Peyer's patch (tissue), 4 donors: ENCODE data around the gene KRTAP29-1. TPM values are rescaled to one million over a fixed set of nuclear protein-coding genes. Genes with fewer than 3 reads are reported as not detected.
"Not testable (repeated sequence)": the region's sequence is repeated elsewhere in the genome, so short reads cannot be mapped to it uniquely, and the experiment has no call there.

Experiments used
- DNase-seq, 3 donors: peaks; one replicate each; pipeline ENCODE4 v3.0.0-alpha.2; 2017 to 2019
- H3K27ac ChIP-seq, 4 donors: fragments of 200-600 bp; sonication (generic); one replicate each; pipeline ENCODE4 v1.5.1; 2016 to 2019
- H3K27me3 ChIP-seq, 2 donors: fragments of 200-600 bp; sonication (generic); one replicate each; pipeline ENCODE4 v1.5.1; 2019
- H3K36me3 ChIP-seq, 3 donors: fragments of 200-600 bp; sonication (generic); one replicate each; pipeline ENCODE4 v1.5.1; 2016 to 2019
- H3K4me1 ChIP-seq, 4 donors: fragments of 200-600 bp; sonication (generic); one replicate each; pipeline ENCODE4 v1.5.1; 2016 to 2019
- H3K4me3 ChIP-seq, 4 donors: fragments of 200-600 bp; sonication (generic); 1 replicate in 3 of 4; 2 replicates in 1 of 4; pipeline ENCODE4 v1.5.1; 2016 to 2019; ENCODE audit warnings: mild to moderate bottlenecking in 1 of 4
- H3K9me3 ChIP-seq, 4 donors: fragments of 200-600 bp; sonication (generic); one replicate each; pipeline ENCODE4 v1.5.1; 2016 to 2019; ENCODE audit warnings: mild to moderate bottlenecking in 1 of 4
- POLR2A ChIP-seq, 2 donors: fragments of 450-650 bp; IDR thresholded peaks; one replicate each; pipeline ENCODE4 v1.5.1; 2017; ENCODE audit warnings: antibody characterized with exemption in 2 of 2, mild to moderate bottlenecking in 2 of 2, moderate library complexity in 2 of 2
- total RNA-seq, 4 donors: library from RNA; depleted of rRNA; stranded (reverse); fragments of >200 nt; gene quantifications; one replicate each; pipeline ENCODE4 v1.1.0, GENCODE V29; 2016
- TF ChIP-seq, protein P1 (sequence below), 6 experiments: fragments of 450-650 bp in 4 of 6; fragments of 200-600 bp in 2 of 6; sonication (generic) in 1 of 6; IDR thresholded peaks; one replicate each; pipeline ENCODE4 v1.5.1; 2017 to 2019; ENCODE audit warnings: antibody characterized with exemption in 6 of 6, mild to moderate bottlenecking in 3 of 6, moderate library complexity in 1 of 6

KRTAP29-1 gene, protein sequence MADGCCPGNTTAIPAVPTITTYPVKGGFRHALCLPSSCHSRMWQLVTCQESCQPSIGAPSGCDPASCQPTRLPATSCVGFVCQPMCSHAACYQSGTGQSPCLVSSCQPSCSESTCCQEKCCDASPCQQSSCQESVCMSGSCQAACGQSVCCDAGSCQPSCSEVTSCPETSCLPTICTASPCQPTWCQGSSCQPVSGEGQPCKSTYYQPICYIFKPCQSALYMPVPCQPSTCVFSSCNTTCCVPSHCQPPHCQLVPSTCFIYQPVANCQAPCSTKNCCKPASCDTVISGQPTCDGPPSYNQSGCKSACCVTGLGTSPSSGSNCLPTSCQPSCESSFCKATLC
- not detected for total RNA-seq

DNA sequence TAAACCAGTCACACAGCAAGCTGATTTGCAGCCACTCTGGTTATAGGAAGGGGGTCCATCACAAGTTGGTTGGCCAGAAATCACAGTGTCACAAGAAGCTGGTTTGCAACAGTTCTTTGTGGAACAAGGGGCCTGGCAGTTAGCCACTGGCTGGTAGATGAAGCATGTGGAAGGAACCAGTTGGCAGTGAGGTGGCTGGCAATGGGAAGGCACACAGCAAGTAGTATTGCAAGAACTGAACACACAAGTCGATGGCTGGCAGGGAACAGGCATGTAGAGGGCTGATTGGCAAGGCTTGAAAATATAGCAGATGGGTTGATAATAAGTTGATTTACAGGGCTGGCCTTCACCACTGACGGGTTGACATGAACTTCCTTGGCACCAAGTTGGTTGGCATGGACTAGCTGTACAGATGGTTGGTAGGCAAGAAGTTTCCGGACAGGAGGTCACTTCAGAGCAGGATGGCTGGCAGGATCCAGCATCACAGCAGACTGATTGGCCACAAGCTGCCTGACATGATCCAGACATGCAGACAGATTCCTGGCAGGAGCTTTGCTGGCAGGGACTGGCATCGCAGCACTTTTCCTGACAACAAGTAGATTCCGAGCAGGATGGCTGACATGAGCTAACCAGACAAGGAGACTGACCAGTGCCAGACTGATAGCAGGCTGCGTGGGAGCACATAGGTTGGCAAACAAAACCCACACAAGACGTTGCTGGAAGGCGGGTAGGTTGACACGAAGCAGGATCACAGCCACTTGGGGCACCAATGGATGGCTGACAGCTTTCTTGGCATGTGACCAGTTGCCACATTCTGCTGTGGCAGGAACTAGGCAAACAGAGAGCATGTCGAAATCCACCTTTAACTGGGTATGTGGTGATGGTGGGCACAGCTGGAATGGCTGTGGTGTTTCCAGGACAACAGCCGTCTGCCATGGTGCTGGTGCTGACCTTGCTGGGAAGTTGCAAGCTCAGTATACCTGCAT lies at the start of gene KRTAP29-1:
Gene KRTAP29-1 (minus strand): TSS at position 936 of the 986 bp plus-strand sequence. CDS start 0 bp downstream, at position 936.
- Histone ChIP-seq H3K36me3 (no peaks in the 10 kb centered on the region), H3K4me3 (no peak within 1 kb of the TSS), H3K27ac (no peak within 1 kb of the TSS), H3K27me3 (no peaks in the 10 kb centered on the region), H3K4me1 (no peaks in the 10 kb centered on the region), H3K9me3 (no peaks in the 10 kb centered on the region)
- DNase-seq: no peak
- TF ChIP-seq POLR2A (IDR thresholded peaks at IDR 0.05): no peak
- TF ChIP-seq, protein P1, sequence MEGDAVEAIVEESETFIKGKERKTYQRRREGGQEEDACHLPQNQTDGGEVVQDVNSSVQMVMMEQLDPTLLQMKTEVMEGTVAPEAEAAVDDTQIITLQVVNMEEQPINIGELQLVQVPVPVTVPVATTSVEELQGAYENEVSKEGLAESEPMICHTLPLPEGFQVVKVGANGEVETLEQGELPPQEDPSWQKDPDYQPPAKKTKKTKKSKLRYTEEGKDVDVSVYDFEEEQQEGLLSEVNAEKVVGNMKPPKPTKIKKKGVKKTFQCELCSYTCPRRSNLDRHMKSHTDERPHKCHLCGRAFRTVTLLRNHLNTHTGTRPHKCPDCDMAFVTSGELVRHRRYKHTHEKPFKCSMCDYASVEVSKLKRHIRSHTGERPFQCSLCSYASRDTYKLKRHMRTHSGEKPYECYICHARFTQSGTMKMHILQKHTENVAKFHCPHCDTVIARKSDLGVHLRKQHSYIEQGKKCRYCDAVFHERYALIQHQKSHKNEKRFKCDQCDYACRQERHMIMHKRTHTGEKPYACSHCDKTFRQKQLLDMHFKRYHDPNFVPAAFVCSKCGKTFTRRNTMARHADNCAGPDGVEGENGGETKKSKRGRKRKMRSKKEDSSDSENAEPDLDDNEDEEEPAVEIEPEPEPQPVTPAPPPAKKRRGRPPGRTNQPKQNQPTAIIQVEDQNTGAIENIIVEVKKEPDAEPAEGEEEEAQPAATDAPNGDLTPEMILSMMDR (IDR thresholded peaks at IDR 0.05): no peak

GRCh38 chr17:41351177-41351576 lies 48.5 kb upstream of the KRTAP29-1 start:
- no peaks in the 10 kb centered on the region for H3K36me3 ChIP-seq
- no peak overlapping the region for H3K27ac ChIP-seq
- no peak for TF ChIP-seq POLR2A (IDR thresholded peaks at IDR 0.05)
- TF ChIP-seq, protein P1 (IDR thresholded peaks at IDR 0.05): no peak
- H3K9me3 ChIP-seq: no peaks in the 10 kb centered on the region
- H3K4me3 ChIP-seq: no peak overlapping the region
- H3K4me1 ChIP-seq: no peaks in the 10 kb centered on the region
- H3K27me3 ChIP-seq: no peaks in the 10 kb centered on the region
- no peak for DNase-seq

- not testable (repeated sequence) for H3K27me3 ChIP-seq, DNase-seq, H3K36me3 ChIP-seq, H3K9me3 ChIP-seq, H3K27ac ChIP-seq, H3K4me1 ChIP-seq, H3K4me3 ChIP-seq
Observed at GRCh38 chr17:41350381-41350878, 47.8 kb upstream of the KRTAP29-1 start, which contains the start of gene KRT33A. KRT33A (minus strand) TSS chr17:41350828; CDS start chr17:41350767, 61 bp downstream.

- H3K27ac ChIP-seq: no peak overlapping the region
- DNase-seq: no peak
- no peaks in the 10 kb centered on the region for H3K4me1 ChIP-seq
- H3K4me3 ChIP-seq: no peak overlapping the region
- no peaks in the 10 kb centered on the region for H3K36me3 ChIP-seq
- TF ChIP-seq, protein P1 (IDR thresholded peaks at IDR 0.05): no peak
- no peak for TF ChIP-seq POLR2A (IDR thresholded peaks at IDR 0.05)
- no peaks in the 10 kb centered on the region for H3K9me3 ChIP-seq
- no peaks in the 10 kb centered on the region for H3K27me3 ChIP-seq
Observed at GRCh38 chr17:41347869-41348760, 45.5 kb upstream of the KRTAP29-1 start.

GRCh38 chr17:41346421-41346820 lies 43.8 kb upstream of the KRTAP29-1 start:
- not testable (repeated sequence) for DNase-seq, H3K27ac ChIP-seq, H3K4me1 ChIP-seq, H3K36me3 ChIP-seq, H3K9me3 ChIP-seq, H3K27me3 ChIP-seq, H3K4me3 ChIP-seq

GRCh38 chr17:41345992-41346391 lies 43.3 kb upstream of the KRTAP29-1 start:
- Histone ChIP-seq H3K27ac (no peak overlapping the region), H3K27me3 (no peaks in the 10 kb centered on the region), H3K9me3 (no peaks in the 10 kb centered on the region), H3K4me3 (no peak overlapping the region), H3K36me3 (no peaks in the 10 kb centered on the region), H3K4me1 (no peaks in the 10 kb centered on the region)
- DNase-seq: no peak
- TF ChIP-seq, protein P1 (IDR thresholded peaks at IDR 0.05): no peak
- TF ChIP-seq POLR2A (IDR thresholded peaks at IDR 0.05): no peak
